GM18907 (cell line): ENCODE measurements around the gene PRKCB.

Experiments used
- ATAC-seq: cut with Tn5 transposase; IDR thresholded peaks from one replicate; pipeline ENCODE4 v1.9.1; 2021; ENCODE audit warnings: mild to moderate bottlenecking, moderate library complexity; ENCODE audit not compliant: unreplicated experiment

Gene PRKCB

GRCh38 chr16:23835390-23836077 lies at the start of gene PRKCB:
Gene PRKCB, plus strand, starts transcription at chr16:23835983.
- ATAC-seq: peak; percentile 77

- ATAC-seq: no peak
Observed at GRCh38 chr16:23786964-23787561, 48.7 kb upstream of the PRKCB start.

- ATAC-seq: no peak
Observed at GRCh38 chr16:23788685-23789084, 47.1 kb upstream of the PRKCB start.

- no peak for ATAC-seq
Observed at GRCh38 chr16:23795378-23795777, 40.4 kb upstream of the PRKCB start.

GRCh38 chr16:23796941-23797340 lies 38.8 kb upstream of the PRKCB start:
- ATAC-seq: no peak

GRCh38 chr16:23801378-23801777 lies 34.4 kb upstream of the PRKCB start:
- no peak for ATAC-seq

GRCh38 chr16:23802776-23803175 lies 33.0 kb upstream of the PRKCB start:
- no peak for ATAC-seq

GRCh38 chr16:23803591-23804123 lies 32.1 kb upstream of the PRKCB start:
- ATAC-seq: peak; percentile 61

- no peak for ATAC-seq
Observed at GRCh38 chr16:23807028-23807427, 28.8 kb upstream of the PRKCB start.

- no peak for ATAC-seq
Observed at GRCh38 chr16:23821467-23821866, 14.3 kb upstream of the PRKCB start.

GRCh38 chr16:23821875-23822688 lies 13.7 kb upstream of the PRKCB start:
- no peak for ATAC-seq

- ATAC-seq: no peak
Observed at GRCh38 chr16:23823475-23824384, 12.1 kb upstream of the PRKCB start.

GRCh38 chr16:23824909-23825308 lies 10.9 kb upstream of the PRKCB start:
- no peak for ATAC-seq

GRCh38 chr16:23826528-23827045 lies 9.2 kb upstream of the PRKCB start:
- peak; percentile 69 for ATAC-seq

GRCh38 chr16:23827057-23827456 lies 8.7 kb upstream of the PRKCB start:
- no peak for ATAC-seq

- ATAC-seq: no peak
Observed at GRCh38 chr16:23829454-23829853, 6.3 kb upstream of the PRKCB start.

GRCh38 chr16:23830276-23830675 lies 5.5 kb upstream of the PRKCB start:
- no peak for ATAC-seq

- ATAC-seq: no peak
Observed at GRCh38 chr16:23832882-23833281, 2.9 kb upstream of the PRKCB start.

GRCh38 chr16:23833504-23833903 lies 2.3 kb upstream of the PRKCB start:
- ATAC-seq: no peak

- no peak for ATAC-seq
Observed at GRCh38 chr16:23833960-23834685, 1.7 kb upstream of the PRKCB start.
